Measurements from ENCODE around the gene ILRUN.
"Not testable (repeated sequence)": the region's sequence is repeated elsewhere in the genome, so short reads cannot be mapped to it uniquely, and the experiment has no call there.

The ILRUN gene

DNA sequence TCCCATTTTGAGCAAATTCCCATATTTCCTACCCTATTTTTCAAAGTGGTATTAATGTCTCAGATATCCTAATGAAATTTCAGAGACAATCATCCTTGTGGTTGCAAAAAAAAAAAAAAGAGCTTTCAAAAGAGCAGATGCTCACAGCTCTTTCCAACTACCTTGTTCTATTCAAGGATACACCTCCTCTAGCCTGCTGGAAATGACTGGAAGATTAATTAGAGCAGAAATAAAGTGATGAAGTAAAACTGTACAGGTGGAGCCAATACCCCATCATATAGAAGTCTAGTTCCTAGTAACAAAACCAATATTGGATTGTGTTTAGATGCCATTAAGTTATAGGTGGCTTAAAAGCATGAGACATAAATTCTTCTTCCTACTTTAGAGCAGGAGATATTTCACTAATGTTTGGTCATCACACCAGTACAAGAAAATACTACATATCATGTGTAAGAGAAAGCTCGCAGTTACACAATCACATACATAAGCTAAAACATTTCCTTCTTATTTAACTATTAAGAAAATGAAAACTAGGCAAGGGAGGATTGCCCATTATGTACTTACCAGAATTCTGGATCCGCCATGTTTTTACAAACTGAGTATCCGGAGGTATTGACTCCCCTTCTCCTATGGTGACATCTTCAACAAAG, 42.4 kb downstream of the ILRUN start:
- Histone ChIP-seq H3K9me3 (ENCODE audit: control extremely low read depth in 1 of 5, control insufficient read depth in 4 of 5, insufficient read depth in 2 of 5, low read depth in 1 of 5, low read length in 4 of 5) (no peaks in the 10 kb centered on the region), H3K4me1 (ENCODE audit: control extremely low read depth in 1 of 4, control insufficient read depth in 4 of 4, insufficient read depth in 4 of 4, low read length in 3 of 4) (peaks cover 13 to 36% (median 29%) of the 10 kb centered on the region in 4 experiments), H3K36me3 (ENCODE audit: control insufficient read depth in 4 of 4, insufficient read depth in 4 of 4, low read length in 3 of 4) (peaks cover 5 to 22% (median 11%) of the 10 kb centered on the region in 4 experiments), H3K27ac (ENCODE audit: insufficient read depth in 1 of 2, low read depth in 1 of 2, low read length in 2 of 2, poor library complexity in 1 of 2, severe bottlenecking in 2 of 2) (no peak overlapping the region), H3K4me3 (ENCODE audit: control insufficient read depth in 1 of 7, extremely low read depth in 1 of 7, insufficient read depth in 4 of 7, low read depth in 2 of 7, low read length in 6 of 7) (no peak overlapping the region), H3K27me3 (replicated peaks in 2 of 5; ENCODE audit: control insufficient read depth in 4 of 5, insufficient read depth in 5 of 5, low read length in 4 of 5) (no peaks in the 10 kb centered on the region)
- WGBS (ENCODE audit: insufficient coverage): 89% methylated on average over 2 of the region's 3 CpGs
- no peak for DNase-seq
- CTCF ChIA-PET: interaction anchor here (0.6 to 2.4 kb wide), 4 partner anchors 10 to 42 kb away, joined by 3 to 7 read pairs (median 4); partner anchors contain the start of gene ILRUN
- POLR2A ChIA-PET: interaction anchor here (0.6 kb wide), 1 partner anchor 323 kb away, joined by 3 read pairs; no protein-coding TSS in a partner anchor

DNA sequence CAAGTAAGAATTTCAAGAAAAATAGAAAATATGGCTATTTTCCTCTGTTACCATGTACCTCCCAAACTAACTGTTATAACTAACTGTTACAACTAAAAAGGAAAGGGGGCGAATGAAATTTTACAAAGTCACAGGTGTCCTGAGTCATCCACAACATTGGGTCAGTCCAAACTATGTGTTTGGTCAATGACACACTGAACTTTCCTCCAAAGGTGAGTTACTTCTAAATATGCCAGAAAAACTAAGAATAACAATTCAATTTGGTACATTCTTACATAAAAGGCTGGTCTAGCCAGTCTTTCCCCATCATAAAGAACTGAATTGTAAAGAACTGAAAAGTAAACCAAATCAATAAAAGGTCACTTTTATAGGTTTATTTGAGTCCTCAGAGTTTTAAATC, 44.3 kb downstream of the ILRUN start:
- peaks cover 8 to 19% (median 15%) of the 10 kb centered on the region in 4 experiments for H3K4me1 ChIP-seq (ENCODE audit: control extremely low read depth in 1 of 4, control insufficient read depth in 4 of 4, insufficient read depth in 4 of 4, low read length in 3 of 4)
- H3K9me3 ChIP-seq (ENCODE audit: control extremely low read depth in 1 of 5, control insufficient read depth in 4 of 5, insufficient read depth in 2 of 5, low read depth in 1 of 5, low read length in 4 of 5): no peaks in the 10 kb centered on the region
- no peak for DNase-seq
- no peaks in the 10 kb centered on the region for H3K27me3 ChIP-seq (replicated peaks in 2 of 5; ENCODE audit: control insufficient read depth in 4 of 5, insufficient read depth in 5 of 5, low read length in 4 of 5)
- H3K4me3 ChIP-seq (ENCODE audit: control insufficient read depth in 1 of 7, extremely low read depth in 1 of 7, insufficient read depth in 4 of 7, low read depth in 2 of 7, low read length in 6 of 7): no peak overlapping the region
- CTCF ChIA-PET: no interaction called here
- WGBS (ENCODE audit: insufficient coverage): no CpG with 5 or more reads among the region's 1 CpG
- H3K36me3 ChIP-seq (ENCODE audit: control insufficient read depth in 4 of 4, insufficient read depth in 4 of 4, low read length in 3 of 4): peaks cover 5 to 33% (median 16%) of the 10 kb centered on the region in 4 experiments
- POLR2A ChIA-PET: no interaction called here
- H3K27ac ChIP-seq (ENCODE audit: insufficient read depth in 1 of 2, low read depth in 1 of 2, low read length in 2 of 2, poor library complexity in 1 of 2, severe bottlenecking in 2 of 2): no peak overlapping the region

DNA sequence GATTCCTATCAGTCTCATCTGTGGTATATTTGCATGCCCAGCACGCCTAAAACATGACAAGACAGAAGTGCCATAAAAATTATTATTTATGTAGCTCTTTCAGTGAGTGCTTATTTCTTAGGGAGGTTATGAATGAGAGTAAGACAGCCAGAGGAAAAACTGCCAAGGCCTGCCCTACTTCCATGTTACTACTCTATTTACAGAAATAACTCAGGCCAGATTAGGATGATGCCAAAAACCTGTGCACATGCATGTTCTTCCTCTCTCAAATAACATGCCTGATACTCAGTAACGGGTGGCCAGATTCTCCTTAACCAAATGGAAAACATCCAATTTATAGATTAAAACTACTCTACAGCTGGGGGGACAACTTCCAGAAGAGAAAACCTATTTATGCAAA, 45.7 kb downstream of the ILRUN start:
- peaks cover 9 to 43% (median 23%) of the 10 kb centered on the region in 4 experiments for H3K36me3 ChIP-seq (ENCODE audit: control insufficient read depth in 4 of 4, insufficient read depth in 4 of 4, low read length in 3 of 4)
- ChIA-PET POLR2A (no interaction called here), CTCF (interaction anchor here (0.7 to 1.0 kb wide), 2 partner anchors 300 to 460 kb away, joined by 3 read pairs; no protein-coding TSS in a partner anchor)
- H3K9me3 ChIP-seq (ENCODE audit: control extremely low read depth in 1 of 5, control insufficient read depth in 4 of 5, insufficient read depth in 2 of 5, low read depth in 1 of 5, low read length in 4 of 5): no peaks in the 10 kb centered on the region
- peaks cover 0 to 5% (median 1%) of the 10 kb centered on the region in 4 experiments for H3K4me1 ChIP-seq (ENCODE audit: control extremely low read depth in 1 of 4, control insufficient read depth in 4 of 4, insufficient read depth in 4 of 4, low read length in 3 of 4)
- DNase-seq: no peak
- no peak overlapping the region for H3K27ac ChIP-seq (ENCODE audit: insufficient read depth in 1 of 2, low read depth in 1 of 2, low read length in 2 of 2, poor library complexity in 1 of 2, severe bottlenecking in 2 of 2)
- no peaks in the 10 kb centered on the region for H3K27me3 ChIP-seq (replicated peaks in 2 of 5; ENCODE audit: control insufficient read depth in 4 of 5, insufficient read depth in 5 of 5, low read length in 4 of 5)
- 100% methylated on average over 1 of the region's 2 CpGs for WGBS (ENCODE audit: insufficient coverage)
- no peak overlapping the region for H3K4me3 ChIP-seq (ENCODE audit: control insufficient read depth in 1 of 7, extremely low read depth in 1 of 7, insufficient read depth in 4 of 7, low read depth in 2 of 7, low read length in 6 of 7)

DNA sequence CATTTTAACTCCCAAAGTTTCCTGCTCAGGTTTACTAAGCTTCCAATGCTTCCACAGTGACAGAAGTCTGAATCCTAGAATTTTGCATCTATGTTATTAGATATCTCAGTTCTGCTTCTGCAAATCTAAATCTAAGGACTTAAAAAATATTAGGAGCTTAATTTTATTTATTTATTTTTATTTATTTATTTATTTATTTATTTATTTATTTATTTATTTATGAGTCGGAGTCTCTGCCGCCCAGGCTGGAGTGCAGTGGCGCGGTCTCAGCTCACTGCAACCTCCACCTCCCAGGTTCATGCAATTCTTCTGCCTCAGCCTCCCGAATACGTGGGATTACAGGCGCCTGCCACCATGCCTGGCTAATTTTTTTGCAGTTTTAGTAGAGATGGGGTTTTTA, 46.3 kb downstream of the ILRUN start:
- H3K4me3 ChIP-seq (ENCODE audit: control insufficient read depth in 1 of 7, extremely low read depth in 1 of 7, insufficient read depth in 4 of 7, low read depth in 2 of 7, low read length in 6 of 7); H3K27me3 ChIP-seq (replicated peaks in 2 of 5; ENCODE audit: control insufficient read depth in 4 of 5, insufficient read depth in 5 of 5, low read length in 4 of 5); H3K27ac ChIP-seq (ENCODE audit: insufficient read depth in 1 of 2, low read depth in 1 of 2, low read length in 2 of 2, poor library complexity in 1 of 2, severe bottlenecking in 2 of 2); DNase-seq; POLR2A ChIA-PET; H3K4me1 ChIP-seq (ENCODE audit: control extremely low read depth in 1 of 4, control insufficient read depth in 4 of 4, insufficient read depth in 4 of 4, low read length in 3 of 4); H3K9me3 ChIP-seq (ENCODE audit: control extremely low read depth in 1 of 5, control insufficient read depth in 4 of 5, insufficient read depth in 2 of 5, low read depth in 1 of 5, low read length in 4 of 5): not testable (repeated sequence)
- H3K36me3 ChIP-seq (ENCODE audit: control insufficient read depth in 4 of 4, insufficient read depth in 4 of 4, low read length in 3 of 4): peaks cover 13 to 47% (median 26%) of the 10 kb centered on the region in 4 experiments
- CTCF ChIA-PET: interaction anchor here (1.0 to 1.3 kb wide), 2 partner anchors 24 to 461 kb away, joined by 3 read pairs; no protein-coding TSS in a partner anchor
- no CpG with 5 or more reads among the region's 7 CpGs for whole genome bisulfite sequencing (ENCODE audit: insufficient coverage)

DNA sequence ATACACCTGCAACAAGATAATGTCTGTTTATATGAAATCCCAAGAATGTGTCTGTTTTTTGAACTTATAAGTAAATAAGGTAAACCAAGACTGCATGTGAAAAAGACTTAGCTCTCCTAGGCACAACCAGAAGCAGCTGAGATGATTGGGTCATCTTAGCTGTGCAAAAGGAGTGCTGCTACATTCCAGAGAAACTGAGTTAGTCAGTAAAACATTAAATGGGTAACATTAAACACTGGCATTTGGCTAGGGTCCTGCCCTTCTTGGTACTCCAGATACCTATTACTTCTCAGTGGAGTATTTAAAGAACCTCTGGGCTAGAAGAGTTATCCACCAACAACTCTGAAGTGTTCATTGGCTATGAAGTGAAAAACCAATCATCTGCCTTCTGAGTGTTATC, 47.8 kb downstream of the ILRUN start:
- Histone ChIP-seq H3K9me3 (ENCODE audit: control extremely low read depth in 1 of 5, control insufficient read depth in 4 of 5, insufficient read depth in 2 of 5, low read depth in 1 of 5, low read length in 4 of 5) (no peaks in the 10 kb centered on the region), H3K36me3 (ENCODE audit: control insufficient read depth in 4 of 4, insufficient read depth in 4 of 4, low read length in 3 of 4) (peaks cover 9 to 42% (median 24%) of the 10 kb centered on the region in 4 experiments), H3K27ac (ENCODE audit: insufficient read depth in 1 of 2, low read depth in 1 of 2, low read length in 2 of 2, poor library complexity in 1 of 2, severe bottlenecking in 2 of 2) (no peak overlapping the region), H3K27me3 (replicated peaks in 2 of 5; ENCODE audit: control insufficient read depth in 4 of 5, insufficient read depth in 5 of 5, low read length in 4 of 5) (no peaks in the 10 kb centered on the region), H3K4me3 (ENCODE audit: control insufficient read depth in 1 of 7, extremely low read depth in 1 of 7, insufficient read depth in 4 of 7, low read depth in 2 of 7, low read length in 6 of 7) (no peak overlapping the region), H3K4me1 (ENCODE audit: control extremely low read depth in 1 of 4, control insufficient read depth in 4 of 4, insufficient read depth in 4 of 4, low read length in 3 of 4) (no peaks in the 10 kb centered on the region)
- no peak for DNase-seq
- CTCF ChIA-PET: interaction anchor here (1.2 to 1.5 kb wide), 3 partner anchors 8 to 18 kb away, joined by 3 to 6 read pairs (median 4); no protein-coding TSS in a partner anchor
- POLR2A ChIA-PET: no interaction called here

Data from common myeloid progenitor, CD34-positive (primary cell).